Esophagus muscularis mucosa (tissue), 3 donors: Measurements from ENCODE around the gene ORMDL3.

Experiments
- POLR2A ChIP-seq: fragments of 450-650 bp; IDR thresholded peaks from one replicate; pipeline ENCODE4 v1.6.1; 2017; ENCODE audit warnings: antibody characterized with exemption, moderate library complexity, mild to moderate bottlenecking, low read depth
- TF ChIP-seq, protein P1 (sequence below), 3 experiments: fragments of 200-600 bp in 2 of 3; fragments of 450-650 bp in 1 of 3; sonication (generic) in 2 of 3; IDR thresholded peaks; one replicate each; pipeline ENCODE4 v1.5.1; 2017 to 2019; ENCODE audit warnings: antibody characterized with exemption in 3 of 3, mild to moderate bottlenecking in 2 of 3, moderate library complexity in 1 of 3

DNA sequence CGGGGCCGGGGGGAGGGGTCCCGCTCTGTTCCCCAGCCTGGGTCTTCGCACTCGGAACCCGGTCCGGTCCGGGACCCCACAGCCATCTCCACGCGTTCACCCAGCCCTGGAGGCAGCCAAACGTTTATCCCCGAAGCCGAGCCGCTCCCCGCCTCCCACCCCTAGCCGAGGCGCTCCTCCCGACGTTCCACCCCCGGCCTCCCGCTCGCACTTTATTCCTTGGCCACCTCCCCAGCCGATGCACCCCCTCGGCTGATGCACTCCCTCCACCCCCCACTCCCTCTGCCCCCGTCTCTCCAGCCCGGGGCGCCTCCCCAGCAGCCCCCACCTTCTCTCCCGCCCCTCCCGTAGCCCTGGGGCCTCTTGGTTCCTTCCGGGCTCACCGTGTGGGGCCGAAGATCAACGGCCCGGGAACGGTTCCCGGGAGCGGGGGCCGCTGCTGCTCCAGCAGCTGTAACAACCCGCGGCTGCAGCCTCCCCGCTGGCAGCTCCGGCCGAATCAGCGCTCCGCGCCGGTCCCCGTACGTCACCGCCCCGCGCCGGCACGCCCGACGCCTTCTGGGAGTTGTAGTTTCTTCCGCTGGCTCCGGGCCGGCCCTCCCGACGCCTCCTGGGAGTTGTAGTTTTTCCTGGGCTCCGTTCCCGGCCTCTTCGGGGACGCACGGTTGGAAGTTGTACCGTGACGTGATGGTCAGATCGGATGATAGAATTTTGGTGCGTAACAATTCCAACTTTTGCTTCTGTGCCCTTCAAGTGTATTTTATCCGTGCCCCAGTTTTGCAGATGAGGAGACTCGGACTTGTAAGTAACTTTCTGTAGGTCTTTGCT lies at the start of gene ORMDL3, which contains the start of gene LRRC3C:
- TF ChIP-seq, protein P1, sequence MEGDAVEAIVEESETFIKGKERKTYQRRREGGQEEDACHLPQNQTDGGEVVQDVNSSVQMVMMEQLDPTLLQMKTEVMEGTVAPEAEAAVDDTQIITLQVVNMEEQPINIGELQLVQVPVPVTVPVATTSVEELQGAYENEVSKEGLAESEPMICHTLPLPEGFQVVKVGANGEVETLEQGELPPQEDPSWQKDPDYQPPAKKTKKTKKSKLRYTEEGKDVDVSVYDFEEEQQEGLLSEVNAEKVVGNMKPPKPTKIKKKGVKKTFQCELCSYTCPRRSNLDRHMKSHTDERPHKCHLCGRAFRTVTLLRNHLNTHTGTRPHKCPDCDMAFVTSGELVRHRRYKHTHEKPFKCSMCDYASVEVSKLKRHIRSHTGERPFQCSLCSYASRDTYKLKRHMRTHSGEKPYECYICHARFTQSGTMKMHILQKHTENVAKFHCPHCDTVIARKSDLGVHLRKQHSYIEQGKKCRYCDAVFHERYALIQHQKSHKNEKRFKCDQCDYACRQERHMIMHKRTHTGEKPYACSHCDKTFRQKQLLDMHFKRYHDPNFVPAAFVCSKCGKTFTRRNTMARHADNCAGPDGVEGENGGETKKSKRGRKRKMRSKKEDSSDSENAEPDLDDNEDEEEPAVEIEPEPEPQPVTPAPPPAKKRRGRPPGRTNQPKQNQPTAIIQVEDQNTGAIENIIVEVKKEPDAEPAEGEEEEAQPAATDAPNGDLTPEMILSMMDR (IDR thresholded peaks at IDR 0.05): no peak
- TF ChIP-seq POLR2A: peak; percentile 54
